GM18868 (cell line): ENCODE data around the gene C17orf75.
"Not testable (repeated sequence)": the region's sequence is repeated elsewhere in the genome, so short reads cannot be mapped to it uniquely, and the experiment has no call there.

ENCODE experiments used
- ATAC-seq: cut with Tn5 transposase; IDR thresholded peaks from one replicate; pipeline ENCODE4 v1.9.1; 2021; ENCODE audit warnings: mild to moderate bottlenecking, moderate library complexity; ENCODE audit not compliant: unreplicated experiment

The C17orf75 gene

GRCh38 chr17:32345951-32346600, 4.1 kb upstream of the C17orf75 start:
- ATAC-seq, result no peak

- no peak for ATAC-seq
Observed at GRCh38 chr17:32342603-32343325, 791 bp upstream of the C17orf75 start.

- ATAC-seq, result peak; percentile 14
Observed at GRCh38 chr17:32341141-32341856, 674 bp downstream of the C17orf75 start.

GRCh38 chr17:32335687-32336086, 6.3 kb downstream of the C17orf75 start:
- no peak for ATAC-seq

GRCh38 chr17:32335046-32335445, 6.9 kb downstream of the C17orf75 start:
- no peak for ATAC-seq

GRCh38 chr17:32333187-32333586, 8.8 kb downstream of the C17orf75 start:
- ATAC-seq, result no peak

GRCh38 chr17:32331243-32332040, 10.5 kb downstream of the C17orf75 start:
- ATAC-seq, result no peak

GRCh38 chr17:32330147-32330546, 11.8 kb downstream of the C17orf75 start:
- no peak for ATAC-seq

GRCh38 chr17:32327911-32328310, 14.1 kb downstream of the C17orf75 start:
- no peak for ATAC-seq

GRCh38 chr17:32323811-32324491, 18.0 kb downstream of the C17orf75 start:
- ATAC-seq, result no peak

- no peak for ATAC-seq
Observed at GRCh38 chr17:32323046-32323445, 18.9 kb downstream of the C17orf75 start.

- no peak for ATAC-seq
Observed at GRCh38 chr17:32320847-32321246, 21.1 kb downstream of the C17orf75 start.

GRCh38 chr17:32320080-32320479, 21.9 kb downstream of the C17orf75 start:
- ATAC-seq, result not testable (repeated sequence)

GRCh38 chr17:32319548-32319905, 22.4 kb downstream of the C17orf75 start:
- no peak for ATAC-seq

GRCh38 chr17:32318071-32318470, 23.9 kb downstream of the C17orf75 start:
- no peak for ATAC-seq

- ATAC-seq, result no peak
Observed at GRCh38 chr17:32317353-32317752, 24.6 kb downstream of the C17orf75 start.

GRCh38 chr17:32316653-32317052, 25.3 kb downstream of the C17orf75 start:
- ATAC-seq, result not testable (repeated sequence)

GRCh38 chr17:32315171-32315570, 26.8 kb downstream of the C17orf75 start:
- no peak for ATAC-seq

- no peak for ATAC-seq
Observed at GRCh38 chr17:32314636-32315035, 27.3 kb downstream of the C17orf75 start.

GRCh38 chr17:32311028-32311536, 30.9 kb downstream of the C17orf75 start:
- no peak for ATAC-seq
